Measurements from ENCODE around the gene TPSD1. TPM values are rescaled to one million over a fixed set of nuclear protein-coding genes. Genes with fewer than 3 reads are reported as not detected.
"Not testable (repeated sequence)": the region's sequence is repeated elsewhere in the genome, so short reads cannot be mapped to it uniquely, and the experiment has no call there.

TPSD1 gene
- total RNA-seq, 4 donors from 2014 or later: 0.52 to 2.8 TPM; not detected in 2

DNA sequence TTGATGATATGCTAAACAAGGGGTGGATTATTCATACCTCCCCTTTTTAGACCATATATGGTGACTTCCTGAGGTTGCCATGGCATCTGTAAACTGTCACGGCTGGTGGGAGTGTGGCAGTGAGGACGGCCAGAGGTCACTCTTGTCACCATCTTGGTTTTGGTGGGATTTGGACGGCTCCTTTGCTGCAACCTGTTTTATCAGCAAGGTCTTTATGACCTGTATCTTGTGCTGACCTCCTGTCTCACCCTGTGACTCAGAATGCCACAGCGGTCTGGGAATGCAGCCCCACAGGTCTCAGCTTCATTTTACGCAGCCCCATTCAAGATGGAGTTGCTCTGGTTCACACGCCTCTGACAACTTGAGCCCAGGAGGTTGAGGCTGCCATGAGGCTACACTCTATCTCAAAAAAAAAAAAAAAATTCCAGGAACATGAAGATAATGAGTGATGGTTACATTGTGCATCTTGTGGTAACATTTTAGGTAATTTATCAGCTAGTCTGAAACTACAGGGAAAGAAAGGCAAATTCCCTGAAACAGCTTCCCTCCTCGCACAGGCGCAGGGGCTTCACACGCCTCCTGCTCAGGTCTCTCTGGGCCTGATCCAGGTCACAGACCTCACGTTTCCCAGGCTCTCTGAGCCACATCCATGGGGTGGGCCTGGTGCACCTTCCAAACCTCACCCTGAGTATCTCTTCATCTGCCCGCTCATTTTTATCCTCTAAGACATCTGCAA lies 38.2 kb downstream of the TPSD1 start:
- no peak for DNase-seq
- intact Hi-C loops (cut with DNase I; ENCODE audit: low total_unique reads): no loop called here
- no peaks in the 10 kb centered on the region for H3K9me3 ChIP-seq

DNA sequence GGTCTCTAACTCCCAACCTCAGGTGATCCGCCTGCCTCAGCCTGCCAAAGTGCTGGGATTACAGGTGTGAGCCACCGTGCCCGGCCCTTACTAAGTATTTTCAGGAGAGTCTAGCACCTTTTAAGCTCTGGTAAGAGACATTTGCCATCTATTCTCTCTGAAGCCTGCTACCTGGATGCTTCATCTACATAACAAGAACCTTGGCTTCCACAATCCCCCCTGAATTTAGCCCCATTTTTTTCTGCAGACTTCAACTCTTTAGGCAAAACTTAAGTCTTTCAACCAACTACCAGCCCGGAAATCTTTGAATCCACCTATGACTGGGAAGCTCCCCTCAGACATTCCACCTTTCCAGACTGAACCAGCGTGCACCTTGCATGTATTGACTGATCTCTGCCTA lies 39.6 kb downstream of the TPSD1 start:
- Histone ChIP-seq H3K36me3 (no peaks in the 10 kb centered on the region), H3K27me3 (peaks cover 0 to 18% of the 10 kb centered on the region in 2 donors), H3K9me3 (no peaks in the 10 kb centered on the region), H3K4me1 (no peaks in the 10 kb centered on the region), H3K27ac (no peak overlapping the region), H3K4me3 (no peak overlapping the region)
- TF ChIP-seq, protein P1, sequence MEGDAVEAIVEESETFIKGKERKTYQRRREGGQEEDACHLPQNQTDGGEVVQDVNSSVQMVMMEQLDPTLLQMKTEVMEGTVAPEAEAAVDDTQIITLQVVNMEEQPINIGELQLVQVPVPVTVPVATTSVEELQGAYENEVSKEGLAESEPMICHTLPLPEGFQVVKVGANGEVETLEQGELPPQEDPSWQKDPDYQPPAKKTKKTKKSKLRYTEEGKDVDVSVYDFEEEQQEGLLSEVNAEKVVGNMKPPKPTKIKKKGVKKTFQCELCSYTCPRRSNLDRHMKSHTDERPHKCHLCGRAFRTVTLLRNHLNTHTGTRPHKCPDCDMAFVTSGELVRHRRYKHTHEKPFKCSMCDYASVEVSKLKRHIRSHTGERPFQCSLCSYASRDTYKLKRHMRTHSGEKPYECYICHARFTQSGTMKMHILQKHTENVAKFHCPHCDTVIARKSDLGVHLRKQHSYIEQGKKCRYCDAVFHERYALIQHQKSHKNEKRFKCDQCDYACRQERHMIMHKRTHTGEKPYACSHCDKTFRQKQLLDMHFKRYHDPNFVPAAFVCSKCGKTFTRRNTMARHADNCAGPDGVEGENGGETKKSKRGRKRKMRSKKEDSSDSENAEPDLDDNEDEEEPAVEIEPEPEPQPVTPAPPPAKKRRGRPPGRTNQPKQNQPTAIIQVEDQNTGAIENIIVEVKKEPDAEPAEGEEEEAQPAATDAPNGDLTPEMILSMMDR (IDR thresholded peaks at IDR 0.05): no peak
- TF ChIP-seq POLR2A (IDR thresholded peaks at IDR 0.05): no peak
- intact Hi-C loops (cut with DNase I; ENCODE audit: low total_unique reads): no loop called here
- DNase-seq: no peak

More for the DNA sequence above, 38.2 kb downstream of the TPSD1 start:
- Histone ChIP-seq H3K4me3 (no peak overlapping the region), H3K4me1 (no peaks in the 10 kb centered on the region), H3K36me3 (no peaks in the 10 kb centered on the region), H3K27ac (no peak overlapping the region), H3K27me3 (peaks cover 0 to 18% of the 10 kb centered on the region in 2 donors)
- TF ChIP-seq, protein P1 (IDR thresholded peaks at IDR 0.05): no peak
- TF ChIP-seq POLR2A (IDR thresholded peaks at IDR 0.05): no peak

DNA sequence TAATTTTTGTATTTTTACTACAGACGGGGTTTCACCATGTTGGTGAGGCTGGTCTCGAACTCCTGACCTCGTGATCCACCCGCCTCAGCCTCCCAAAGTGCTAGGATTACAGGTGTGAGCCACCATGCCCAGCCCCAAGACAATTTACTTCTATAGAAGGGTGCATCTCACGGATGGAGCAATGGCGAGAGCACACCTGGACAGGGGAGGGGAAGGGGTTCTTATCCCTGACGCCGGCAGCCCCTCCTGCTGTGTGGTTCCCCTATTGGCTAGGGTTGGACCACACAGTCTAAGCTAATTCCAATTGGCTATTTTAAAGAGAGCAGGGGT lies 40.8 kb downstream of the TPSD1 start:
- peaks cover 0 to 19% of the 10 kb centered on the region in 2 donors for H3K27me3 ChIP-seq
- intact Hi-C loops (cut with DNase I; ENCODE audit: low total_unique reads); H3K36me3 ChIP-seq; DNase-seq; H3K27ac ChIP-seq; H3K4me3 ChIP-seq; H3K9me3 ChIP-seq; H3K4me1 ChIP-seq: not testable (repeated sequence)

DNA sequence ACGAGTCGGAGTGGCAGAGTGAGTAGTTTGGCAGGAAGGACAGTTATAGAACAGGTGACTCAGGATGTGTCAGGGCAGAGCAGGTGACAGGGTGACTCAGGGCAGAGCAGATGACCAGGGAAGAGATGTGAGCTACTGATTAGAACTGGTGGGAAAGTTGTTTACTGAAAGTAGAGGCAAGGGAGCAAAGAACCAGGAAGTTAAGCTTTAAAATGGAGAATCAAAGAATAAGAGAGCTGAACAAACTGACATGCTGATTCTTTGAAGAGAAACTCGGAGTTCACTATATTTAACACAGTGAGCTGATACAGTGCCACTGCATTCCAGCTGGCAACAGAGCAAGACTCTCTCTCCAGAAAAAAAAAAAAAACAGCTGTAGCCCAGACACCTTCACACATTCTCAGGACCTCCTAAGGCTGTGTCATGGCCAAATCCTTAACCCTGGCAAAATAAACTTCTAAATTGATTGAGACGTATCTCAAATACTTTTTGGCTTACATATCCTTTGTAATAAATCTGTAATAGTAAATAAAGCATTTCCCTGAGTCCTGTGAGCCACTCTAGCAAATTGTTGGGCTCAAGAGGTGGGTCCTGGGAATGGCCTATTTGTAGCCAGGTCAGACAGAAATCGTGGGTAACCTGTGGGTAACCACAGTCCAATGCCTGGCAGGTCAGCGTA lies 41.3 kb downstream of the TPSD1 start:
- Histone ChIP-seq H3K9me3 (no peaks in the 10 kb centered on the region), H3K4me1 (no peaks in the 10 kb centered on the region), H3K27ac (no peak overlapping the region), H3K27me3 (peaks cover 0 to 17% of the 10 kb centered on the region in 2 donors), H3K36me3 (no peaks in the 10 kb centered on the region), H3K4me3 (no peak overlapping the region)
- no peak for TF ChIP-seq POLR2A (IDR thresholded peaks at IDR 0.05)
- TF ChIP-seq, protein P1 (IDR thresholded peaks at IDR 0.05): no peak
- DNase-seq: no peak
- intact Hi-C loops (cut with DNase I; ENCODE audit: low total_unique reads): no loop called here

- intact Hi-C loops (cut with DNase I; ENCODE audit: low total_unique reads): no loop called here
- no peaks in the 10 kb centered on the region for H3K4me1 ChIP-seq
- H3K36me3 ChIP-seq: no peaks in the 10 kb centered on the region
- H3K9me3 ChIP-seq: no peaks in the 10 kb centered on the region
- no peak overlapping the region for H3K4me3 ChIP-seq
- no peak overlapping the region for H3K27ac ChIP-seq
- no peak for TF ChIP-seq POLR2A (IDR thresholded peaks at IDR 0.05)
- TF ChIP-seq, protein P1 (IDR thresholded peaks at IDR 0.05): no peak
- no peak for DNase-seq
- peaks cover 0 to 17% of the 10 kb centered on the region in 2 donors for H3K27me3 ChIP-seq
Measured at GRCh38 chr16:1298406-1298805, 42.5 kb downstream of the TPSD1 start.

Data from uterus (tissue), 4 donors.